GM12873 (cell line): ENCODE data around the gene HDAC7.

Experiments
- CTCF ChIP-seq: IDR thresholded peaks from 2 replicates; pipeline ENCODE4 v1.5.1; 2012; ENCODE audit warnings: low read depth, mild to moderate bottlenecking, moderate library complexity, low read length, control low read depth; ENCODE audit not compliant: insufficient read depth; ENCODE audit errors: missing control alignments

HDAC7 gene

GRCh38 chr12:47754126-47754525 is 65.6 kb downstream of the HDAC7 start:
- TF ChIP-seq CTCF: no peak

GRCh38 chr12:47753021-47754001 is 66.4 kb downstream of the HDAC7 start:
- no peak for TF ChIP-seq CTCF

- no peak for TF ChIP-seq CTCF
Measured at GRCh38 chr12:47752552-47752951, 67.2 kb downstream of the HDAC7 start.

GRCh38 chr12:47752121-47752520 is 67.6 kb downstream of the HDAC7 start:
- no peak for TF ChIP-seq CTCF

GRCh38 chr12:47751561-47751960 is 68.1 kb downstream of the HDAC7 start:
- TF ChIP-seq CTCF: no peak

- no peak for TF ChIP-seq CTCF
Measured at GRCh38 chr12:47750916-47751470, 68.7 kb downstream of the HDAC7 start.

- no peak for TF ChIP-seq CTCF
Measured at GRCh38 chr12:47750229-47750798, 69.4 kb downstream of the HDAC7 start.
